A549 (cell line): ENCODE measurements around the gene CSF2. TPM values are rescaled to one million over a fixed set of nuclear protein-coding genes. Genes with fewer than 3 reads are reported as not detected.

Experiments used
- ATAC-seq, 2 experiments: fragments of 200-7000 bp in 1 of 2; fragments of >200 bp in 1 of 2; cut with Nextera tagmentation in 1 of 2; cut with Tn5 transposase in 1 of 2; 3 replicates each; pipeline versions ENCODE4 v1.8.0 to v1.9.1; 2018 to 2020; ENCODE audit warnings: mild to moderate bottlenecking in 1 of 2, moderate library complexity in 1 of 2
- CTCF ChIA-PET: fragments of 300-600 bp; sonication (Branson Sonifier 250); formaldehyde crosslinking; extraction: SDS; loops from one replicate; lab custom pipeline; 2021; ENCODE audit warnings: antibody characterized with exemption, inconsistent platforms; lab: Yijun Ruan, JAX
- POLR2A ChIA-PET: fragments of 350-600 bp; formaldehyde crosslinking; extraction: SDS; loops from one replicate; lab custom pipeline; 2021; ENCODE audit warnings: antibody characterized with exemption, inconsistent platforms; lab: Yijun Ruan, JAX
- DNase-seq, 2 experiments: peaks; one replicate each; pipeline versions ENCODE4 v3.0.0 to v3.0.0-alpha.2; 2011 to 2016; ENCODE audit warnings: low read depth in 1 of 2, low spot score in 1 of 2
- FAIRE-seq: peaks from 2 replicates; lab custom pipeline; 2011; peaks lifted over from hg19 to GRCh38; lab: Jason Lieb, UNC
- H3K27ac ChIP-seq, 2 experiments: fragments of >200 bp; sonication (Bioruptor Twin); formaldehyde crosslinking; 3 replicates each; pipeline ENCODE4 v1.5.1; 2016 to 2017
- H3K4me1 ChIP-seq: fragments of >200 bp; sonication (Bioruptor Twin); formaldehyde crosslinking; 3 replicates; pipeline ENCODE4 v1.6.1; 2016
- H3K4me2 ChIP-seq: fragments of >200 bp; sonication (Bioruptor Twin); formaldehyde crosslinking; 3 replicates; pipeline ENCODE4 v1.6.1; 2016
- H3K4me3 ChIP-seq: fragments of >200 bp; sonication (Bioruptor Twin); formaldehyde crosslinking; 3 replicates; pipeline ENCODE4 v1.5.1; 2016
- H3K9me3 ChIP-seq: fragments of >200 bp; sonication (Bioruptor Twin); formaldehyde crosslinking; 3 replicates; pipeline ENCODE4 v1.6.1; 2016
- BCL3 ChIP-seq: fragments of >200 bp; sonication (Bioruptor Twin); formaldehyde crosslinking; IDR thresholded peaks from 3 replicates; pipeline ENCODE4 v1.6.1; 2016
- BHLHE40 ChIP-seq: IDR thresholded peaks from 2 replicates; pipeline ENCODE4 v1.6.1; 2012; ENCODE audit warnings: low read depth, low read length, inconsistent platforms
- CBX2 ChIP-seq: fragments of 200-600 bp; sonication (generic); IDR thresholded peaks from 2 replicates; pipeline ENCODE4 v1.6.1; 2016; ENCODE audit warnings: low read depth, mild to moderate bottlenecking, borderline replicate concordance
- CBX8 ChIP-seq: fragments of 200-600 bp; sonication (generic); IDR thresholded peaks from 2 replicates; pipeline ENCODE4 v1.6.1; 2016
- ELK1 ChIP-seq: fragments of 150-350 bp; IDR thresholded peaks from 2 replicates; pipeline ENCODE4 v1.6.1; 2014; ENCODE audit warnings: low read depth, mild to moderate bottlenecking, low read length
- FOSL2 ChIP-seq, 2 experiments: fragments of 450-650 bp in 1 of 2; fragments of >200 bp in 1 of 2; sonication (Bioruptor Twin) in 1 of 2; formaldehyde crosslinking; IDR thresholded peaks; 2 replicates each; pipeline versions ENCODE4 v1.5.0 to v1.6.1; 2016 to 2020; ENCODE audit warnings: mild to moderate bottlenecking in 1 of 2, moderate library complexity in 1 of 2
- HMGXB4 ChIP-seq: fragments of 250-450 bp; sonication (Bioruptor Pico); IDR thresholded peaks from 2 replicates; pipeline ENCODE4 v1.5.0; 2021; ENCODE audit warnings: mild to moderate bottlenecking, moderate library complexity, borderline replicate concordance
- JUNB ChIP-seq: fragments of >200 bp; sonication (Bioruptor Twin); formaldehyde crosslinking; IDR thresholded peaks from 2 replicates; pipeline ENCODE4 v1.6.1; 2016
- KDM5A ChIP-seq: fragments of 200-600 bp; sonication (generic); IDR thresholded peaks from 2 replicates; pipeline ENCODE4 v1.6.1; 2016; ENCODE audit warnings: antibody characterized with exemption, mild to moderate bottlenecking
- MAX ChIP-seq: IDR thresholded peaks from 2 replicates; pipeline ENCODE4 v1.6.1; 2012
- MAZ ChIP-seq: fragments of 150-350 bp; IDR thresholded peaks from 2 replicates; pipeline ENCODE4 v1.6.1; 2014; ENCODE audit warnings: antibody characterized with exemption, low read depth, low read length, borderline replicate concordance
- RFX5 ChIP-seq: fragments of 450-650 bp; IDR thresholded peaks from 2 replicates; pipeline ENCODE4 v1.7.1; 2014; ENCODE audit warnings: antibody characterized with exemption, mild to moderate bottlenecking, moderate library complexity
- USF2 ChIP-seq: fragments of 450-650 bp; IDR thresholded peaks from 2 replicates; pipeline ENCODE4 v1.6.1; 2014; ENCODE audit warnings: antibody characterized with exemption
- ZC3H11A ChIP-seq: fragments of 450-650 bp; IDR thresholded peaks from 2 replicates; pipeline ENCODE4 v1.6.1; 2014; ENCODE audit warnings: antibody characterized with exemption, mild to moderate bottlenecking
- WGBS: methylation state at CpG from one replicate; pipeline ENCODE4 v1.1.6; 2017; ENCODE audit errors: missing lambda C conversion rate; 5-methylcytosine and 5-hydroxymethylcytosine counted together
- polyA plus RNA-seq, 4 experiments: library from polyadenylated mRNA; depleted of rRNA in 3 of 4; stranded (reverse); fragments of >200 nt; fragmentation: RNase III in 1 of 4; extraction: RNeasy Plus Mini Kit Qiagen cat#74134 plus additional on column Dnase treatment in 1 of 4; gene quantifications; 2 replicates in 3 of 4; 3 replicates in 1 of 4; pipeline ENCODE4 v1.2.3, GENCODE V29; 2011 to 2017

CSF2 gene
- polyA plus RNA-seq, 2 of the 4 experiments (the other 2 are of a cell fraction): not detected

GRCh38 chr5:132090107-132090506 is 16.5 kb downstream of the CSF2 start:
- TF ChIP-seq FOSL2 (IDR thresholded peaks at IDR 0.05) (no peak), FOSL2 (CRISPR knock-in tag; IDR thresholded peaks at IDR 0.05) (peak; percentile 49; the same call in 1 of the 2 replicates), BCL3 (no peak)
- Histone ChIP-seq H3K4me1 (peaks cover 22% of the 10 kb centered on the region), H3K9me3 (no peaks in the 10 kb centered on the region), H3K4me2 (no peak overlapping the region), H3K27ac (no peak overlapping the region), H3K4me3 (no peak overlapping the region)
- ATAC-seq (no peak), FAIRE-seq (no peak), DNase-seq (peak in 1 of 2 experiments; percentile 11)
- ChIA-PET CTCF (interaction anchor here (0.9 kb wide), 1 partner anchor 25 kb away, joined by 4 read pairs; no protein-coding TSS in a partner anchor), POLR2A (no interaction called here)

- 44% methylated on average over 3 of the region's 3 CpGs for WGBS
- ChIA-PET POLR2A (no interaction called here), CTCF (interaction anchor here (1.0 to 3.7 kb wide), 7 partner anchors 8 to 87 kb away, joined by 3 to 32 read pairs (median 5); no protein-coding TSS in a partner anchor)
- FAIRE-seq (no peak), DNase-seq (no peak), ATAC-seq (no peak)
- Histone ChIP-seq H3K4me2 (no peak overlapping the region), H3K4me3 (no peak overlapping the region), H3K4me1 (peaks cover 17% of the 10 kb centered on the region), H3K9me3 (no peaks in the 10 kb centered on the region), H3K27ac (peak overlapping the region in 1 of 2 experiments; percentile 64; a peak in 3 of 6 replicates)
- TF ChIP-seq CBX8 (no peak), HMGXB4 (no peak), MAZ (no peak), ZC3H11A (no peak), BHLHE40 (no peak)
Observed at GRCh38 chr5:132093271-132093670, 19.7 kb downstream of the CSF2 start.

GRCh38 chr5:132094393-132095076 is 20.9 kb downstream of the CSF2 start:
- peak overlapping the region; percentile 28 to 64; a peak in 5 of 6 replicates for H3K27ac ChIP-seq
- POLR2A ChIA-PET: interaction anchor here (0.6 to 1.3 kb wide), 3 partner anchors 8 to 121 kb away, joined by 3 to 6 read pairs (median 4); no protein-coding TSS in a partner anchor

GRCh38 chr5:132095077-132095410 is 21.5 kb downstream of the CSF2 start:
- ChIA-PET POLR2A (interaction anchor here (0.6 to 1.3 kb wide), 3 partner anchors 8 to 120 kb away, joined by 3 to 6 read pairs (median 4); no protein-coding TSS in a partner anchor), CTCF (interaction anchor here (0.8 to 3.7 kb wide), 6 partner anchors 9 to 39 kb away, joined by 3 to 32 read pairs (median 5); no protein-coding TSS in a partner anchor)
- Histone ChIP-seq H3K9me3 (no peaks in the 10 kb centered on the region), H3K4me1 (peaks cover 17% of the 10 kb centered on the region), H3K27ac (peak overlapping the region; percentile 28 to 64; a peak in 5 of 6 replicates), H3K4me2 (peak overlapping the region; percentile 50), H3K4me3 (no peak overlapping the region)
- 14% methylated on average over 2 of the region's 2 CpGs for WGBS
- FAIRE-seq (no peak), DNase-seq (no peak), ATAC-seq (no peak; a peak in 1 of 6 replicates)
- TF ChIP-seq USF2: no peak
- no peak for TF ChIP-seq ELK1
- TF ChIP-seq MAX: no peak
- no peak for TF ChIP-seq BHLHE40
- TF ChIP-seq KDM5A: no peak
- no peak for TF ChIP-seq RFX5
- TF ChIP-seq CBX2: no peak

More at GRCh38 chr5:132094393-132095076, 20.9 kb downstream of the CSF2 start:
- no peaks in the 10 kb centered on the region for H3K9me3 ChIP-seq
- WGBS: 13% methylated on average over 12 of the region's 12 CpGs
- CTCF ChIA-PET: interaction anchor here (0.8 to 3.7 kb wide), 7 partner anchors 10 to 40 kb away, joined by 3 to 32 read pairs (median 5); no protein-coding TSS in a partner anchor
- ATAC-seq: peak; percentile 81 to 85
- 0 out of 2 replicates have a peak, but pooled peaks have one; percentile 8 for TF ChIP-seq USF2
- TF ChIP-seq JUNB: peak; percentile 63
- TF ChIP-seq FOSL2 (IDR thresholded peaks at IDR 0.05): no peak
- TF ChIP-seq FOSL2 (CRISPR knock-in tag; IDR thresholded peaks at IDR 0.05): peak; percentile 77
- TF ChIP-seq ZC3H11A: no peak
- TF ChIP-seq, all 56 proteins: peak for 3
- FAIRE-seq (no peak), DNase-seq (peak; percentile 68 to 69)
- Histone ChIP-seq H3K4me2 (peak overlapping the region; percentile 50), H3K4me3 (no peak overlapping the region), H3K4me1 (peaks cover 17% of the 10 kb centered on the region)
